HepG2 (cell line): ENCODE data around the gene PFKL. TPM values are rescaled to one million over a fixed set of nuclear protein-coding genes. Genes with fewer than 3 reads are reported as not detected.

Experiments
- ATAC-seq: fragments of 200-7000 bp; cut with Tn5 transposase; 3 replicates; pipeline ENCODE4 v1.9.1; 2020; ENCODE audit warnings: mild to moderate bottlenecking, moderate library complexity
- BruUV-seq: library from RNA; stranded (reverse); fragments of 400-500 nt; replicated peaks from 2 replicates; lab custom pipeline; 2021; lab: Mats Ljungman, UMichigan
- CTCF ChIA-PET: fragments of 300-600 bp; formaldehyde crosslinking; extraction: SDS; loops from one replicate; lab custom pipeline; 2021; ENCODE audit warnings: low total read pairs, inconsistent platforms, low intra/inter-chr PET ratio; lab: Yijun Ruan, JAX
- POLR2A ChIA-PET: fragments of 350-600 bp; sonication (Branson Sonifier 250); formaldehyde crosslinking; loops from one replicate; lab custom pipeline; 2020; ENCODE audit warnings: antibody characterized with exemption, inconsistent platforms; lab: Yijun Ruan, JAX
- DNase-seq: peaks from one replicate; pipeline ENCODE4 v3.0.0-alpha.2; 2015; ENCODE audit warnings: low spot score
- FAIRE-seq: peaks from 3 replicates; lab custom pipeline; 2011; peaks lifted over from hg19 to GRCh38; lab: Jason Lieb, UNC
- H2AFZ ChIP-seq: one replicate; pipeline ENCODE4 v1.6.1; 2011; ENCODE audit warnings: low read length, inconsistent platforms
- H3K27ac ChIP-seq: fragments of 300-600 bp; 3 replicates; pipeline ENCODE4 v1.8.0; 2011; ENCODE audit warnings: mixed run types, mild to moderate bottlenecking, mixed read lengths, low read length, inconsistent platforms; ENCODE audit not compliant: insufficient read depth; ENCODE audit errors: extremely low read length
- H3K27me3 ChIP-seq, 2 experiments: fragments of 200-600 bp in 1 of 2; 2 replicates in 1 of 2; 3 replicates in 1 of 2; pipeline versions ENCODE4 v1.6.0 to v1.8.0; 2011; ENCODE audit warnings: low read length in 2 of 2, mild to moderate bottlenecking in 2 of 2, moderate library complexity in 2 of 2, inconsistent platforms in 1 of 2; ENCODE audit not compliant: insufficient read depth in 2 of 2, control insufficient read depth in 1 of 2
- H3K36me3 ChIP-seq, 2 experiments: fragments of 200-600 bp in 1 of 2; replicated peaks in 1 of 2; 2 replicates in 1 of 2; 3 replicates in 1 of 2; pipeline versions ENCODE4 v1.5.1 to v1.8.0; 2011; ENCODE audit warnings: low read length in 2 of 2, inconsistent platforms in 1 of 2; ENCODE audit not compliant: insufficient read depth in 2 of 2, control insufficient read depth in 1 of 2
- H3K4me1 ChIP-seq: 2 replicates; pipeline ENCODE4 v1.5.1; 2012; ENCODE audit warnings: low read length, inconsistent platforms; ENCODE audit not compliant: insufficient read depth
- H3K4me2 ChIP-seq: 2 replicates; pipeline ENCODE4 v1.6.0; 2011; ENCODE audit warnings: low read depth, low read length, inconsistent platforms
- H3K4me3 ChIP-seq, 3 experiments: fragments of 200-600 bp in 1 of 3; sonication (generic), shearing (Covaris generic) in 1 of 3; replicated peaks in 1 of 3; 2 replicates each; pipeline ENCODE4 v1.5.1; 2011 to 2016; ENCODE audit warnings: low read length in 3 of 3, inconsistent platforms in 2 of 3, low read depth in 2 of 3, mild to moderate bottlenecking in 2 of 3, control low read depth in 1 of 3, mixed read lengths in 1 of 3; ENCODE audit not compliant: insufficient read depth in 1 of 3
- H3K79me2 ChIP-seq: one replicate; pipeline ENCODE4 v1.6.1; 2011; ENCODE audit warnings: low read length, inconsistent platforms; ENCODE audit not compliant: insufficient read depth
- H3K9ac ChIP-seq: 2 replicates; pipeline ENCODE4 v1.6.0; 2011; ENCODE audit warnings: mild to moderate bottlenecking, low read depth, low read length, inconsistent platforms; ENCODE audit not compliant: insufficient read depth
- H3K9me3 ChIP-seq: 2 replicates; pipeline ENCODE4 v1.5.1; 2012; ENCODE audit warnings: mild to moderate bottlenecking, low read length
- H4K20me1 ChIP-seq: 2 replicates; pipeline ENCODE4 v1.6.0; 2011; ENCODE audit warnings: inconsistent platforms, mild to moderate bottlenecking, low read length, moderate library complexity; ENCODE audit not compliant: insufficient read depth
- CREB1 ChIP-seq, 2 experiments: fragments of 450-650 bp in 1 of 2; IDR thresholded peaks; 2 replicates each; pipeline ENCODE4 v1.6.1; 2016 to 2017; ENCODE audit warnings: control low read depth in 1 of 2, mild to moderate bottlenecking in 1 of 2, missing compliant biosample characterization in 1 of 2, missing genetic modification characterization in 1 of 2
- FOXK1 ChIP-seq: sonication (generic); formaldehyde crosslinking; IDR thresholded peaks from 2 replicates; pipeline ENCODE4 v1.4.0; 2020; ENCODE audit warnings: low read depth, missing genetic modification reagents, borderline replicate concordance
- FOXM1 ChIP-seq: sonication (generic); formaldehyde crosslinking; IDR thresholded peaks from 2 replicates; pipeline ENCODE4 v1.5.0; 2020; ENCODE audit warnings: missing genetic modification reagents
- HIVEP1 ChIP-seq: sonication (generic); formaldehyde crosslinking; IDR thresholded peaks from 2 replicates; pipeline ENCODE4 v1.4.0; 2020; ENCODE audit warnings: mild to moderate bottlenecking, missing genetic modification reagents
- HNF4A ChIP-seq: sonication (generic); formaldehyde crosslinking; IDR thresholded peaks from 2 replicates; pipeline ENCODE4 v1.4.0; 2020; ENCODE audit warnings: missing genetic modification reagents
- ISL2 ChIP-seq: sonication (generic); formaldehyde crosslinking; IDR thresholded peaks from 2 replicates; pipeline ENCODE4 v1.5.0; 2020; ENCODE audit warnings: missing genetic modification reagents
- KLF13 ChIP-seq: sonication (generic); formaldehyde crosslinking; IDR thresholded peaks from 2 replicates; pipeline ENCODE4 v1.4.0; 2020; ENCODE audit warnings: mild to moderate bottlenecking, missing genetic modification reagents
- NFATC3 ChIP-seq: sonication (generic); formaldehyde crosslinking; IDR thresholded peaks from 2 replicates; pipeline ENCODE4 v1.5.1; 2020; ENCODE audit warnings: mild to moderate bottlenecking, missing genetic modification reagents
- RARA ChIP-seq: IDR thresholded peaks from 2 replicates; pipeline ENCODE4 v1.6.1; 2016; ENCODE audit warnings: missing genetic modification reagents, missing compliant biosample characterization
- RXRB ChIP-seq: IDR thresholded peaks from 2 replicates; pipeline ENCODE4 v1.6.1; 2016; ENCODE audit warnings: borderline replicate concordance, missing genetic modification reagents, missing compliant biosample characterization
- TFAP4 ChIP-seq: sonication (generic); IDR thresholded peaks from 2 replicates; pipeline ENCODE4 v1.6.1; 2016; ENCODE audit warnings: low read depth, borderline replicate concordance
- WIZ ChIP-seq: sonication (generic); formaldehyde crosslinking; IDR thresholded peaks from 2 replicates; pipeline ENCODE4 v1.5.1; 2020; ENCODE audit warnings: mild to moderate bottlenecking, missing genetic modification reagents
- ZBTB38 ChIP-seq: sonication (generic); formaldehyde crosslinking; IDR thresholded peaks from 2 replicates; pipeline ENCODE4 v1.5.1; 2020; ENCODE audit warnings: mild to moderate bottlenecking, missing genetic modification reagents
- ZFP90 ChIP-seq: sonication (generic); formaldehyde crosslinking; IDR thresholded peaks from 2 replicates; pipeline ENCODE4 v1.8.0; 2022; ENCODE audit warnings: missing genetic modification reagents, mild to moderate bottlenecking, inconsistent platforms, borderline replicate concordance
- ZMYM4 ChIP-seq: sonication (generic); formaldehyde crosslinking; IDR thresholded peaks from 2 replicates; pipeline ENCODE4 v1.8.1; 2023; ENCODE audit warnings: mild to moderate bottlenecking, missing genetic modification reagents
- ZNF263 ChIP-seq: sonication (generic); formaldehyde crosslinking; IDR thresholded peaks from 2 replicates; pipeline ENCODE4 v1.4.0; 2020; ENCODE audit warnings: missing genetic modification reagents
- ZNF460 ChIP-seq: sonication (generic); formaldehyde crosslinking; IDR thresholded peaks from 2 replicates; pipeline ENCODE4 v1.5.1; 2020; ENCODE audit warnings: missing genetic modification reagents, mild to moderate bottlenecking, borderline replicate concordance
- ZNF784 ChIP-seq: sonication (generic); formaldehyde crosslinking; IDR thresholded peaks from 2 replicates; pipeline ENCODE4 v1.5.1; 2020; ENCODE audit warnings: missing genetic modification reagents, mild to moderate bottlenecking, borderline replicate concordance
- WGBS: methylation state at CpG from one replicate; pipeline ENCODE4 v1.1.6; 2017; ENCODE audit warnings: low lambda C conversion rate; 5-methylcytosine and 5-hydroxymethylcytosine counted together
- in situ Hi-C: cut with HindIII; loops from 2 replicates; pipeline ENCODE4 v1.10.0; 2017; ENCODE audit warnings: low pct_unique_long_range_greater_than_20kb; ENCODE audit not compliant: extremely low pct_ligation_motif_present
- intact Hi-C: fragments of 100-400 bp; cut with micrococcal nuclease; formaldehyde crosslinking; loops from one replicate; pipeline ENCODE4 v1.10.0; 2022; ENCODE audit not compliant: unreplicated experiment
- polyA plus RNA-seq, 8 experiments: library from polyadenylated mRNA; depleted of rRNA in 3 of 8; stranded (reverse) in 7 of 8; unstranded in 1 of 8; fragments of >200 nt; fragmentation: Illumina TruSeq in 4 of 8; extraction: Trizol in 4 of 8; gene quantifications; 2 replicates each; pipeline versions ENCODE4 v1.2.1 to v1.2.3, GENCODE V29; 2011 to 2016; ENCODE audit warnings: low read depth in 4 of 8, missing spikeins in 1 of 8, mixed read lengths in 1 of 8; ENCODE audit not compliant: insufficient read depth in 1 of 8
- total RNA-seq, 5 experiments: library from RNA; depleted of rRNA; stranded (reverse); fragments of >200 nt; fragmentation: Illumina TruSeq; extraction: Trizol; gene quantifications; 2 replicates each; pipeline ENCODE4 v1.2.3, GENCODE V29; 2016; ENCODE audit warnings: low read depth in 1 of 5
- TF ChIP-seq, protein P1 (sequence below): sonication (generic); formaldehyde crosslinking; IDR thresholded peaks from 2 replicates; pipeline ENCODE4 v1.4.0; 2020; ENCODE audit warnings: missing genetic modification reagents, low read depth, mild to moderate bottlenecking, borderline replicate concordance

The PFKL gene
- total and polyA plus RNA-seq, 2 of the 13 experiments (the other 11 are each of a cell fraction or from before 2014, with no cell fraction given), result 92.8 to 106 TPM

- no peak for TF ChIP-seq WIZ (CRISPR knock-in tag)
- TF ChIP-seq ZNF263 (CRISPR knock-in tag), result no peak
- no peak for TF ChIP-seq FOXM1 (CRISPR knock-in tag)
Observed at GRCh38 chr21:44255511-44255981, 44.3 kb upstream of the PFKL start (continued).

DNA sequence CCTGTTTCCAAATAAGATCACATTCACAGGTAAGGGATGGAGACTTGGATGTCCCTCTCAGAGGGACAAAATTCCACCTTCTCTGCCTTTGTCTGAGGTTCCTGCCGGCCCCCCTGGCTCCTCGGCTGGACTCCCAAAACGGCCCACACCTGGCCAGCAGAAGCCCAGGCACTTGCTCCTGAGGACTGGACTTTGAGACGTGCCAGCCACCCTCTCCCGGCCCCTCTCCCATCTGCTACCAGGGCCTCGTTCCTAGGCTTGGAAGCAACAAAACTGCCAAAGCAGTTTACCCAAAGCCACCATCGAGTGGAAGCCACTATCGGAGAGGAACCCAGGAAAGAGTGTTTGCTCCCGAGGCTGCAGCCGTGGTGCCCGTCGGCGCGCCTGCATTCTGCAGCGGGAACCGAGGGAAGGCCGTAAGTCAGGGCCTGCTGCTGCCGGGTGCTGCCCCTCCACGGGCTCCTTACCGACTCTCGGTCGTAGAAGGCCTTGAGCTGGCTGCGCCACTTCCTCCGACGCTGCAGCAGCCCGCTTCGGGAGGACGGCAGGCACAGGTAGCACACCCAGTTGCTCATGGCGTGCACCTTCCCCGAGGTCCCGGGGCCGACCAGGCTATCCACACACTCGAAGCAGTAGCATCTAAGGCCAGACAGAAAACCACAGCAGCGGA, 41.7 kb upstream of the PFKL start:
- Histone ChIP-seq H3K9me3 (no peaks in the 10 kb centered on the region), H3K4me3 (no peak overlapping the region), H3K9ac (no peak overlapping the region), H3K36me3 (no peaks in the 10 kb centered on the region), H3K79me2 (no peaks in the 10 kb centered on the region), H3K4me1 (peaks cover 15% of the 10 kb centered on the region), H3K27ac (no peak overlapping the region), H2AFZ (no peak overlapping the region), H4K20me1 (no peaks in the 10 kb centered on the region), H3K4me2 (no peak overlapping the region), H3K27me3 (peaks cover 0 to 6% of the 10 kb centered on the region in 2 experiments; a peak in 1 of 5 replicates)
- ChIA-PET POLR2A (no interaction called here), CTCF (no interaction called here)
- in situ Hi-C loops (no loop called here), intact Hi-C loops (no loop called here)
- no TSS peak for BruUV-seq
- peak; percentile 21 for ATAC-seq
- 63% methylated on average over 20 of the region's 34 CpGs for whole genome bisulfite sequencing
- no peak for DNase-seq
- no peak for FAIRE-seq
- TF ChIP-seq ZMYM4 (CRISPR knock-in tag) (no peak), CREB1 (IDR thresholded peaks at IDR 0.05) (no peak), CREB1 (CRISPR knock-in tag; IDR thresholded peaks at IDR 0.05) (no peak), NFATC3 (CRISPR knock-in tag) (no peak), FOXK1 (CRISPR knock-in tag) (0 out of 2 replicates have a peak, but pooled peaks have one; percentile 10), ZBTB38 (CRISPR knock-in tag) (0 out of 2 replicates have a peak, but pooled peaks have one; percentile 34), HNF4A (CRISPR knock-in tag) (peak; percentile 14; the same call in 1 of the 2 replicates), RARA (CRISPR knock-in tag) (no peak), HIVEP1 (no peak), KLF13 (CRISPR knock-in tag) (no peak), ZFP90 (CRISPR knock-in tag) (no peak), ISL2 (no peak), RXRB (CRISPR knock-in tag) (no peak), ZNF784 (CRISPR knock-in tag) (no peak), ZNF460 (CRISPR knock-in tag) (no peak), TFAP4 (no peak)
- TF ChIP-seq, protein P1, sequence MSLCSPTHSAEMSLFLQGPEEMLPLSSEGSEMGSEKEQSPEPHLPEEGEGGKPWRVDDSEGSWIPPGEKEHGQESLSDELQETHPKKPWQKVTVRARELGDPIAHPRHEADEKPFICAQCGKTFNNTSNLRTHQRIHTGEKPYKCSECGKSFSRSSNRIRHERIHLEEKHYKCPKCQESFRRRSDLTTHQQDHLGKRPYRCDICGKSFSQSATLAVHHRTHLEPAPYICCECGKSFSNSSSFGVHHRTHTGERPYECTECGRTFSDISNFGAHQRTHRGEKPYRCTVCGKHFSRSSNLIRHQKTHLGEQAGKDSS (CRISPR knock-in tag), result no peak
